Nephron progenitor cell (in vitro differentiated cells): Measurements from ENCODE around the gene NUP93.

Source experiments
- DNase-seq: peaks from one replicate; pipeline ENCODE4 v3.0.0; 2021
- H3K27ac Mint-ChIP-seq: 2 replicates; pipeline ENCODE4 v1.8.0; 2021; ENCODE audit warnings: mild to moderate bottlenecking, moderate library complexity, mixed read lengths
- H3K27me3 Mint-ChIP-seq: 2 replicates; pipeline ENCODE4 v1.8.0; 2021; ENCODE audit warnings: mild to moderate bottlenecking, low read depth, mixed read lengths; ENCODE audit not compliant: poor library complexity
- H3K36me3 Mint-ChIP-seq: 2 replicates; pipeline ENCODE4 v1.8.0; 2021; ENCODE audit warnings: low read depth, mixed read lengths
- H3K4me1 Mint-ChIP-seq: 2 replicates; pipeline ENCODE4 v1.8.0; 2021; ENCODE audit warnings: mixed read lengths
- H3K4me3 Mint-ChIP-seq: 2 replicates; pipeline ENCODE4 v1.8.0; 2021; ENCODE audit warnings: mild to moderate bottlenecking, moderate library complexity, mixed read lengths
- H3K9me3 Mint-ChIP-seq: 2 replicates; pipeline ENCODE4 v1.8.0; 2021; ENCODE audit warnings: mild to moderate bottlenecking, moderate library complexity, mixed read lengths
- TF ChIP-seq, protein P1 (sequence below): fragments of 200-600 bp; sonication (generic); IDR thresholded peaks from 2 replicates; pipeline ENCODE4 v1.5.0; 2021; ENCODE audit warnings: antibody characterized with exemption

The NUP93 gene

GRCh38 chr16:56773532-56773931, 43.6 kb downstream of the NUP93 start:
- no peak for DNase-seq
- peaks cover 35% of the 10 kb centered on the region for H3K4me1 Mint-ChIP-seq
- H3K36me3 Mint-ChIP-seq = no peaks in the 10 kb centered on the region
- TF ChIP-seq, protein P1, sequence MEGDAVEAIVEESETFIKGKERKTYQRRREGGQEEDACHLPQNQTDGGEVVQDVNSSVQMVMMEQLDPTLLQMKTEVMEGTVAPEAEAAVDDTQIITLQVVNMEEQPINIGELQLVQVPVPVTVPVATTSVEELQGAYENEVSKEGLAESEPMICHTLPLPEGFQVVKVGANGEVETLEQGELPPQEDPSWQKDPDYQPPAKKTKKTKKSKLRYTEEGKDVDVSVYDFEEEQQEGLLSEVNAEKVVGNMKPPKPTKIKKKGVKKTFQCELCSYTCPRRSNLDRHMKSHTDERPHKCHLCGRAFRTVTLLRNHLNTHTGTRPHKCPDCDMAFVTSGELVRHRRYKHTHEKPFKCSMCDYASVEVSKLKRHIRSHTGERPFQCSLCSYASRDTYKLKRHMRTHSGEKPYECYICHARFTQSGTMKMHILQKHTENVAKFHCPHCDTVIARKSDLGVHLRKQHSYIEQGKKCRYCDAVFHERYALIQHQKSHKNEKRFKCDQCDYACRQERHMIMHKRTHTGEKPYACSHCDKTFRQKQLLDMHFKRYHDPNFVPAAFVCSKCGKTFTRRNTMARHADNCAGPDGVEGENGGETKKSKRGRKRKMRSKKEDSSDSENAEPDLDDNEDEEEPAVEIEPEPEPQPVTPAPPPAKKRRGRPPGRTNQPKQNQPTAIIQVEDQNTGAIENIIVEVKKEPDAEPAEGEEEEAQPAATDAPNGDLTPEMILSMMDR = no peak
- no peaks in the 10 kb centered on the region for H3K9me3 Mint-ChIP-seq
- H3K27ac Mint-ChIP-seq = no peak overlapping the region
- H3K27me3 Mint-ChIP-seq = peaks cover 4% of the 10 kb centered on the region
- H3K4me3 Mint-ChIP-seq = no peak overlapping the region

GRCh38 chr16:56774016-56774680, 44.2 kb downstream of the NUP93 start:
- Mint-ChIP-seq H3K9me3 (no peaks in the 10 kb centered on the region), H3K27ac (no peak overlapping the region), H3K36me3 (no peaks in the 10 kb centered on the region), H3K27me3 (peaks cover 4% of the 10 kb centered on the region), H3K4me3 (no peak overlapping the region), H3K4me1 (peaks cover 34% of the 10 kb centered on the region)
- TF ChIP-seq, protein P1 = no peak
- no peak for DNase-seq

DNA sequence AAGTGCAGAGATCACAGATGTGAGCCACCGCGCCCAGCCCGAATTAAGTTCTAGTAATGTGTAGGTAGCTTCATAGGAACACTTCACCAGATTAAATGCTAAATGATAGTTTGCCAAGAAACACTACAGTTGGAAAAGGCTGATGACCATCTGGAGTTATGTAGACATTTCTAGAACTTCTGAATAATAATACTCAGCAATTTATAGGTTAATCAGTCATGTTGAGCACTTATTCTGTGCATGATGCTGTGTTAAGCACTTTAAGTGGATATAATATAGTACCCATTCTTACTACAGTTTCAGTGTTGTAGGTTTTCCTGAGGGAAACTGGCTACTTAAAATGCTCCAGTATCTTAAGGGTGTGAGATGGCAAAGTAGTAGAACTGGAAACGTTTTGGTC, 45.2 kb downstream of the NUP93 start:
- TF ChIP-seq, protein P1 = no peak

GRCh38 chr16:56776562-56776961, 46.6 kb downstream of the NUP93 start:
- DNase-seq = no peak
- Mint-ChIP-seq H3K27me3 (peaks cover 4% of the 10 kb centered on the region), H3K4me3 (no peak overlapping the region), H3K36me3 (no peaks in the 10 kb centered on the region), H3K27ac (no peak overlapping the region), H3K9me3 (no peaks in the 10 kb centered on the region), H3K4me1 (peaks cover 49% of the 10 kb centered on the region)
- TF ChIP-seq, protein P1 = no peak

More for the DNA sequence above, 45.2 kb downstream of the NUP93 start:
- Mint-ChIP-seq H3K27me3 (peaks cover 4% of the 10 kb centered on the region), H3K4me3 (no peak overlapping the region), H3K9me3 (no peaks in the 10 kb centered on the region), H3K27ac (no peak overlapping the region), H3K36me3 (no peaks in the 10 kb centered on the region), H3K4me1 (peaks cover 37% of the 10 kb centered on the region)
- no peak for DNase-seq

GRCh38 chr16:56777001-56777400, 47.1 kb downstream of the NUP93 start:
- Mint-ChIP-seq H3K27ac (no peak overlapping the region), H3K9me3 (no peaks in the 10 kb centered on the region), H3K36me3 (no peaks in the 10 kb centered on the region), H3K27me3 (peaks cover 4% of the 10 kb centered on the region), H3K4me3 (no peak overlapping the region), H3K4me1 (peaks cover 54% of the 10 kb centered on the region)
- TF ChIP-seq, protein P1 = no peak
- no peak for DNase-seq

- H3K27me3 Mint-ChIP-seq = peaks cover 4% of the 10 kb centered on the region
- H3K36me3 Mint-ChIP-seq = no peaks in the 10 kb centered on the region
- peaks cover 58% of the 10 kb centered on the region for H3K4me1 Mint-ChIP-seq
- H3K4me3 Mint-ChIP-seq = no peak overlapping the region
- H3K9me3 Mint-ChIP-seq = no peaks in the 10 kb centered on the region
- H3K27ac Mint-ChIP-seq = no peak overlapping the region
- TF ChIP-seq, protein P1 = no peak
- DNase-seq = no peak
Measured at GRCh38 chr16:56777482-56777881, 47.6 kb downstream of the NUP93 start.
